Measurements from ENCODE around the gene CPSF7. TPM values are rescaled to one million over a fixed set of nuclear protein-coding genes. Genes with fewer than 3 reads are reported as not detected.

The CPSF7 gene
- total RNA-seq, 2 donors from 2014 or later, result 56.2 to 65.8 TPM

DNA sequence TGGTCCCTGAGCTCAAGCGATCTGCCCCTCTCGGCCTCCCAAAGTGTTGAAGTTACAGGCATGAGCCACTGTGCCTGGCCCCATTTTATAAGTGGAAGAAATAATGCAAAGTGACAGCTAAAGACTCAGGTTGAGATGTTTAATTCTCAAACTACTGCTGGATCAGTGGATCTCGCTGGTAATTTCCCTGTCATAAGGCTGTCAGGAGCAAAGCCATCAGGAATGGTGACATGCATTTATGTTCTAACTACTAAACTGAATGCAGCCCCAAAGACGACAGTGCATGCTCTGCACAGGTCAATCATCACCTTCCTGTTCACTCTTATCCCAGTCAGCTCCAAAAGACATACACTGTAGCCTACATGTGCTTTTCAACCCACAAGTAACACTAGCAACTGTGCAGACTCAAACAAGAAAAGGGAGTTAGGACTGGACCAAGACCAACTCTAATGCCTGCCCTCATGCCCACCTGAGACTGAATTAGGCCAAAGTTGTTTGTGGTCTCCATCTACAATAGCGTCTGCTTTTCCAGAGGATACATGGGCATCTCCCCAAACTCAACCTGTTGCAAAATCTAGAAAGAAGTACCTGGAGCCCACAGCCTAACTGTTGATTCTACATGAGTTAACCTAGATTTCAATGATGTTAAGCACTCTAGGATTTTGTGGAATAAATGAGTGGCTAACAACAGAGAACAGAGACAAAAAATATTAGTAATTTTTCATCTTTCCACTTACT, 22.6 kb downstream of the CPSF7 start:
- H3K36me3 ChIP-seq, result peaks cover 15% of the 10 kb centered on the region
- no peak overlapping the region for H3K9ac ChIP-seq (ENCODE audit: low read depth in 2 of 2, low read length in 2 of 2)
- no peak for DNase-seq
- TF ChIP-seq, protein P1, sequence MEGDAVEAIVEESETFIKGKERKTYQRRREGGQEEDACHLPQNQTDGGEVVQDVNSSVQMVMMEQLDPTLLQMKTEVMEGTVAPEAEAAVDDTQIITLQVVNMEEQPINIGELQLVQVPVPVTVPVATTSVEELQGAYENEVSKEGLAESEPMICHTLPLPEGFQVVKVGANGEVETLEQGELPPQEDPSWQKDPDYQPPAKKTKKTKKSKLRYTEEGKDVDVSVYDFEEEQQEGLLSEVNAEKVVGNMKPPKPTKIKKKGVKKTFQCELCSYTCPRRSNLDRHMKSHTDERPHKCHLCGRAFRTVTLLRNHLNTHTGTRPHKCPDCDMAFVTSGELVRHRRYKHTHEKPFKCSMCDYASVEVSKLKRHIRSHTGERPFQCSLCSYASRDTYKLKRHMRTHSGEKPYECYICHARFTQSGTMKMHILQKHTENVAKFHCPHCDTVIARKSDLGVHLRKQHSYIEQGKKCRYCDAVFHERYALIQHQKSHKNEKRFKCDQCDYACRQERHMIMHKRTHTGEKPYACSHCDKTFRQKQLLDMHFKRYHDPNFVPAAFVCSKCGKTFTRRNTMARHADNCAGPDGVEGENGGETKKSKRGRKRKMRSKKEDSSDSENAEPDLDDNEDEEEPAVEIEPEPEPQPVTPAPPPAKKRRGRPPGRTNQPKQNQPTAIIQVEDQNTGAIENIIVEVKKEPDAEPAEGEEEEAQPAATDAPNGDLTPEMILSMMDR (IDR thresholded peaks at IDR 0.05), result no peak
- no peaks in the 10 kb centered on the region for H3K9me3 ChIP-seq
- H3K4me3 ChIP-seq, result no peak overlapping the region
- H3K27me3 ChIP-seq, result no peaks in the 10 kb centered on the region
- no peak overlapping the region for H3K27ac ChIP-seq
- H3K4me1 ChIP-seq, result no peaks in the 10 kb centered on the region
- intact Hi-C loops (cut with DNase I), result no loop called here

DNA sequence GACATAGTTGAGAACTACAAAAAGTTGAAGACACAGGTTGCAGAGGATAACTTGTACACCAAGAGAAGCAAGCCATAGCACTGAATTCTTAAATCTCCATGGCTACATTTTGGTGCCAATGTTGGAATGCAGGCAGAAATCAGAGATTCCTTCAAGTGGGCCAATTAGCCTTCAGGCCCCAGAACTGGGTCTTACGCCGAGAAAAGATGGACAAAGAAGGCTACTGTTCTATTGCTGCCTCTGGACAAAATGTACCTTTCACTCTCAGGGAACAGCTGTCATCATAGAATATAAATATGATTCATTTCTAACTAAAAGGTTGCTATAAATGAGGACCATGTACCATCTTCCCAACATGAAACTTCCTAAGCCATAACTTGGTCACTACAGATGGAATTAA, 23.7 kb downstream of the CPSF7 start:
- no peaks in the 10 kb centered on the region for H3K4me1 ChIP-seq
- TF ChIP-seq, protein P1 (IDR thresholded peaks at IDR 0.05), result no peak
- no peak overlapping the region for H3K4me3 ChIP-seq
- intact Hi-C loops (cut with DNase I), result no loop called here
- H3K27ac ChIP-seq, result no peak overlapping the region
- H3K27me3 ChIP-seq, result no peaks in the 10 kb centered on the region
- peaks cover 8% of the 10 kb centered on the region for H3K36me3 ChIP-seq
- DNase-seq, result no peak
- no peaks in the 10 kb centered on the region for H3K9me3 ChIP-seq
- H3K9ac ChIP-seq (ENCODE audit: low read depth in 2 of 2, low read length in 2 of 2), result no peak overlapping the region

DNA sequence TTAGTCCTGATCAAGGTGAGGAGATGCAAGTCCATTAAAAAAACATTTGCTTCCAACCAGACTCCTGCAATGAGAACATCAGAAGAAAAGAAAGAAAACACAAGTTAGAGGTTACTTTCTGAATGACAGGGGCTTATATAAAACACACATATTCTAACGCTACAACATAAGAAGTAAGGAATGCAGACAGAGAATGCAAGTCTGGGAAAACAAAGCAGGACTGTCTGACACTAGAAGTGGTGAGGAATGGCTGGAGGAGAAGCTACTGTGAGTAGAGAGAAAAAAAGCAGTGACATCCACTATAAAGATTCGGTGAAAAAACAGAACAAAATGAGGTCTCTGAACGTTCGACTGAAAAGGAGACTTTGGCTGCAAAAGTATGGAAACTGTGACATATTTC, 25.1 kb downstream of the CPSF7 start:
- H3K4me1 ChIP-seq, result no peaks in the 10 kb centered on the region
- TF ChIP-seq, protein P1 (IDR thresholded peaks at IDR 0.05), result no peak
- H3K36me3 ChIP-seq, result peaks cover 8% of the 10 kb centered on the region
- no peak overlapping the region for H3K9ac ChIP-seq (ENCODE audit: low read depth in 2 of 2, low read length in 2 of 2)
- H3K9me3 ChIP-seq, result no peaks in the 10 kb centered on the region
- DNase-seq, result no peak
- intact Hi-C loops (cut with DNase I), result no loop called here
- no peak overlapping the region for H3K4me3 ChIP-seq
- H3K27ac ChIP-seq, result no peak overlapping the region
- no peaks in the 10 kb centered on the region for H3K27me3 ChIP-seq

DNA sequence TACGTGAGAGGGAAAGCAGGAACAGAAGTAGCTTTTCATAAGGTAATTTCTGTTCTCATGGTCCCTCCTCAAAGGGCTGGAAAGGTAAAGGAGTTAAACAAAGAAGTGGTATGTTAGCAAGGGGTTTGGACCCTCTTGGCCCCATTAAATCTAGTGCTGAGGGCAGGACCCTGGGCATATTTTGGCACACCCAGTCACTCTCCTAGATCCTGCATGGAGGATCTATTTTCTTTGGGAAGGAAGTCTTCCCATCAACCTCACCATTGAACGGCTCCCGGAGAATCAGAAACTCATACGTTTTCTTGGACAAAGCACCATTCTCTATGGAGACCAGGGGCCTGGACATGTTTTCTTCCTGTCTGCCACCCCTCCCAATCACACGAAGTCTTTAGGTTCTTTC, 25.7 kb downstream of the CPSF7 start:
- Histone ChIP-seq H3K27ac (no peak overlapping the region), H3K4me3 (no peak overlapping the region), H3K9ac (ENCODE audit: low read depth in 2 of 2, low read length in 2 of 2) (no peak overlapping the region), H3K9me3 (no peaks in the 10 kb centered on the region), H3K36me3 (peaks cover 8% of the 10 kb centered on the region), H3K4me1 (no peaks in the 10 kb centered on the region), H3K27me3 (no peaks in the 10 kb centered on the region)
- TF ChIP-seq, protein P1 (IDR thresholded peaks at IDR 0.05), result no peak
- intact Hi-C loops (cut with DNase I), result no loop called here
- DNase-seq, result no peak

DNA sequence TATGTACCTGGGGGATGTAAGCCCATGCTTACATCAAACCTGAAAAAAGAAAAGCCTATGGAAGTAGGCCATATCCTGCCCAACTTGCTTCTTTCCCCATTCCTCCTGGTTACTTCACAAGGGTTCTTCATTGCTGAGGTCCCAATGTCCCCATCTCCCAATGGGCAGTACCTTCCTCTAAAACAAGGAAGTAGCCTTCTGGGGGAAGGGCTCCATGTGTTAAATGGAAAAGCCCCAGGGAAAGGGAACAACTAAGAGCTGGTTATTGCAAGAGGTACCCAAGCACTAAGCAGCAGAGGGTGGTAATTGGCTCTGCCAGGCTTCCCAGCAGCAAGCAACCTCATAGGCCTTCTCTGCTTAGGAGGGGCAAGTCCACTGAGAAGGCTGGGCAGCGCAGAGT, 26.1 kb downstream of the CPSF7 start:
- Histone ChIP-seq H3K36me3 (peaks cover 8% of the 10 kb centered on the region), H3K4me3 (no peak overlapping the region), H3K9ac (ENCODE audit: low read depth in 2 of 2, low read length in 2 of 2) (no peak overlapping the region), H3K4me1 (no peaks in the 10 kb centered on the region), H3K27ac (no peak overlapping the region), H3K9me3 (no peaks in the 10 kb centered on the region), H3K27me3 (no peaks in the 10 kb centered on the region)
- intact Hi-C loops (cut with DNase I), result no loop called here
- no peak for DNase-seq
- TF ChIP-seq, protein P1 (IDR thresholded peaks at IDR 0.05), result no peak

Measured in colonic mucosa (tissue), 4 donors.